Right lobe of liver (tissue), 4 donors: Measurements from ENCODE around the gene ITPK1.

ENCODE experiments used
- CTCF ChIP-seq, 4 donors: fragments of 200-600 bp in 3 of 4; fragments of 450-650 bp in 1 of 4; IDR thresholded peaks; one replicate each; pipeline versions ENCODE4 v1.5.1 to v1.8.0; 2016 to 2022; ENCODE audit warnings: antibody characterized with exemption in 4 of 4, mild to moderate bottlenecking in 2 of 4
- POLR2A ChIP-seq: fragments of 450-650 bp; IDR thresholded peaks from one replicate; pipeline ENCODE4 v1.6.1; 2017; ENCODE audit warnings: antibody characterized with exemption, mild to moderate bottlenecking
- donor health status: DM: no; HTN: no; CAD: no.
- donor health status: DM: no; HTN: no; CAD: no.
- donor health status: DM: no; HTN: yes; CAD: no.

GRCh38 chr14:93040982-93041381, 74.7 kb downstream of the ITPK1 start:
- TF ChIP-seq POLR2A (no peak), CTCF (IDR thresholded peaks at IDR 0.05) (no peak)
